M059J (cell line): ENCODE data around the gene TOPORS. TPM values are rescaled to one million over a fixed set of nuclear protein-coding genes. Genes with fewer than 3 reads are reported as not detected.
A peak's percentile ranks its signal among the peaks of the same experiment; 100 is the strongest.

Experiments used
- DNase-seq: peaks from one replicate; pipeline ENCODE4 v3.0.0-alpha.2; 2012; ENCODE audit warnings: low read depth
- total RNA-seq: library from RNA; depleted of rRNA; stranded (reverse); fragments of >200 nt; shearing (Covaris generic); gene quantifications from 2 replicates; pipeline ENCODE4 v1.2.3, GENCODE V29; 2014; rRNA removed

TOPORS gene
- total RNA-seq, 1 experiment from 2014 or later, result 33.7 TPM

DNA sequence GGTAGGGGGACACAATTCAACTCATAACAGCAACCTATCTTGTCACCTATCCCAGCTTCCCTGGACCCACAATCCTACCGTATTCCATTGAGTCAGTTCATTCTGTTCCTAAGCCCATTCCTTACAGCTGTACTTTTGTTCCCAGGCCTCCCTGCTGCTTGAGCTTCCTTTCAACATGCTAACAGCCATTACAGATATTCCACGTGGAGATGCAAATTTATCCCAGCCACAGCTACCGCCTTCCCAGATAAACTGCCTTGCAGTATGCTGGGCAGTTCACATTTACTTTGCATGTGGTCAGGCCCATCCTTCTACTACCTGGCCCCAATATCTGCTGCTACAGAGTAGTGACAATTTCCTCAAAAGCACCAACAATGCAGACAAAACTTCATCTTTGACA lies 49.4 kb downstream of the TOPORS start:
- DNase-seq, result no peak

DNA sequence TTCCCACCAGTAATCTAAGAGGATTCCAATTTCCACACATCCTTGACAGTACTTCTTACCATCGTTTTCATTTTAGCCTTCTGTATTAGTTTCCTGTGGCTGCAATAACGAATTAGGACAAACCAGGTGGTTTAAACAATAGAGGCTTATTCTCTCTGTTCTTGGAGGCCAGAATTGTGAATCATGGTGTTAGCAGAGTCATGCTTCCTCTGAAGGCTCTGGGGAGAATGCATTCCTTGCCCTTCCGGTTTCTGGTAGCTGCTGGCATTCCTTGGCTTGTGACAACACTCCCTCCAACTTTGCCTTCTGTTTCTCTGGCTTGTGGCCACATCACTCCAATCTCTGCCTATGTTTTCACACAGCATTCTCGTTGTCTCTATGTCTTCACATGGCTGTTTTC lies 49.9 kb downstream of the TOPORS start:
- peak; percentile 93 for DNase-seq

DNA sequence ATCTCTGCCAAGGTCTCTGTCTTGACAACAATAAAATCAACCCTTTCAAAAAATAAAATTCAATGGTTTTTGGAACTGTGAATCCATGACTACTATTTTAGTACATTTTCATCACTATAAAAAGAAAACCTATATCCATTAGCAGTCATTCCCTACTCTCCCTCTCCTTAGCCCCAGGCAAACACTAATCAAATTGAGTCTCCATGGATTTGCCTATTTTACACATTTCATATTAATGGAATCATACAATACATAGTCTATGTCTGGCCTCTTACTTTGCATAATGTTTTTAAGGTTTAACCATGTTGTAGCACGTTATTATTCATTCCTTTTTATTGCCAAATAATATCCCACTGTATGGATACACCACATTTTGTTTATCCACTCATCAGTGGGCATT lies 50.5 kb downstream of the TOPORS start:
- DNase-seq, result no peak

DNA sequence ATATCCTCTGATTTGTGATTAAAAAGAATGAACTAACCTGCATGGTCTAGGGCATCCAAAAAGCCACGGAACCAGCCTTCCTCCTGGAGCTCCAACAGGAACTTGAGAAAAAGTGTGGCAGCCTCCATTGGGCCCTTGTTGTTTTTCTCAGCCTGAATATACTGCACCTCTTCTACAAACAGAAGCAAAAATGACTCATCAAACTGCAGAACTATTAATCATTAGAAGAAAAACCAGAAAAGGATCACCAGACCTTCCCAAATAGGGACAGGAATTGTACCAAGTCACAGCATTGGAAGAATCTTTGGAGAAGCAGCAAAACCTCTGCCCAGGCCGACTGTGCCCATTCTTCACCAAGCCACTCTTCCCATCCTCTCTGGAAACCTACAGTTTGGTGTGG lies 51.6 kb downstream of the TOPORS start:
- peak; percentile 75 for DNase-seq

DNA sequence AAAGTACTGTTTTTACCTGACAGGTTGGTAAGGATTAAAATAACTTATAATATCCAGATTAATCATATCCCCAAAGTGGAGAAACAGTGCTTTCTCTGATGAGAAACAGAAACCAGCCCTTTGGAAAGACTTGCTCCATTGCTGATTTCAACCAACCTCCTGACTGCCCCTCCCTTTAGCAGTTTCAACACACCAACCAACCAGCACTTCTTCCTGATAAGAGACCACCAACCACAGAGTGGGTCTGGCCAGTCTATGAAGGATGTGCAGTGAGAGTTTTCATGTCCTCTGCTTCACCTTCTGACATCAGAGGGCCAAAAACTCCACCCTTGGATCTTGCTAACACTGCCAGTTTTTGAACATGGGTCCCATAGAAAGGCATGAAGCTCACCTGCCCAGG lies 54.5 kb downstream of the TOPORS start:
- no peak for DNase-seq

DNA sequence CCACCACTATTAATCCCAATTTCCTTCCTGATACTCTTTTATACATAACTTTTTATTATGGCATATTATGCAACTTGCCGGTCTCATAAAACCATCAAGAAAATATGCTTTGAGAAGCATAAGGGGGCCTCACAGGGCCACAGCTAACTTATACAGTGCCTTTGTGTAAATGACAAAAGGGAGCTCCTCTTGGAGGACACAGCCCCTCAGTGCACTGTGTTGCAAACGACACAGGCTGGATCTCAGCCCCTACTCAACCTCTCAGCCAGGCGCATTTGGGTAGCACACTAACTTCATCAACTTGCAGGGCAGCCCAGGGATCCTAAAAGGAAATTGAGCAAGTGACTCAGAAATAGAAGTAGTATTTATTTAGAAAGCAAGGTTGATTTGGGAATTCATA lies 61.8 kb downstream of the TOPORS start:
- no peak for DNase-seq

Other genes with a start within 250 kb of the TOPORS start
- gene ACO1, start 167.9 kb downstream of the TOPORS start, total RNA-seq, result 22.1 and 40.5 TPM in 2 replicates
- 93.4 and 142 TPM in 2 replicates for gene RIGI, start 26.4 kb downstream of the TOPORS start, total RNA-seq
- 6.5 and 13.4 TPM in 2 replicates for gene SMIM27, start 259 bp downstream of the TOPORS start, total RNA-seq
- 161 and 179 TPM in 2 replicates for gene NDUFB6, start 20.6 kb upstream of the TOPORS start, total RNA-seq
- 0.02 TPM in 2 replicates for gene TAF1L, start 83.1 kb upstream of the TOPORS start, total RNA-seq
- gene TMEM215, start 231.0 kb upstream of the TOPORS start, total RNA-seq, result not detected in 2 replicates